Nephron (organoid): Measurements from ENCODE around the gene S100A5.
"Not testable (repeated sequence)": the region's sequence is repeated elsewhere in the genome, so short reads cannot be mapped to it uniquely, and the experiment has no call there.

Experiments
- H3K27ac Mint-ChIP-seq, 3 experiments: 2 replicates each; pipeline ENCODE4 v1.8.0; 2020; ENCODE audit warnings: mixed read lengths in 3 of 3, mild to moderate bottlenecking in 2 of 3, moderate library complexity in 1 of 3
- H3K27me3 Mint-ChIP-seq: 2 replicates; pipeline ENCODE4 v1.8.0; 2021; ENCODE audit warnings: low read depth, mild to moderate bottlenecking, moderate library complexity, mixed read lengths
- H3K36me3 Mint-ChIP-seq: 2 replicates; pipeline ENCODE4 v1.8.0; 2020; ENCODE audit warnings: low read depth, mixed read lengths
- H3K4me1 Mint-ChIP-seq: 2 replicates; pipeline ENCODE4 v1.8.0; 2020; ENCODE audit warnings: mixed read lengths
- H3K4me3 Mint-ChIP-seq, 3 experiments: 2 replicates each; pipeline ENCODE4 v1.8.0; 2020; ENCODE audit warnings: mild to moderate bottlenecking in 3 of 3, mixed read lengths in 3 of 3, moderate library complexity in 2 of 3
- H3K9me3 Mint-ChIP-seq: 2 replicates; pipeline ENCODE4 v1.8.0; 2020; ENCODE audit warnings: mixed read lengths
- TF ChIP-seq, protein P1 (sequence below), 3 experiments: fragments of 200-600 bp; sonication (generic); IDR thresholded peaks; one replicate each; pipeline ENCODE4 v1.5.0; 2021; ENCODE audit warnings: antibody characterized with exemption in 3 of 3; ENCODE audit not compliant: unreplicated experiment in 3 of 3

S100A5 gene

DNA sequence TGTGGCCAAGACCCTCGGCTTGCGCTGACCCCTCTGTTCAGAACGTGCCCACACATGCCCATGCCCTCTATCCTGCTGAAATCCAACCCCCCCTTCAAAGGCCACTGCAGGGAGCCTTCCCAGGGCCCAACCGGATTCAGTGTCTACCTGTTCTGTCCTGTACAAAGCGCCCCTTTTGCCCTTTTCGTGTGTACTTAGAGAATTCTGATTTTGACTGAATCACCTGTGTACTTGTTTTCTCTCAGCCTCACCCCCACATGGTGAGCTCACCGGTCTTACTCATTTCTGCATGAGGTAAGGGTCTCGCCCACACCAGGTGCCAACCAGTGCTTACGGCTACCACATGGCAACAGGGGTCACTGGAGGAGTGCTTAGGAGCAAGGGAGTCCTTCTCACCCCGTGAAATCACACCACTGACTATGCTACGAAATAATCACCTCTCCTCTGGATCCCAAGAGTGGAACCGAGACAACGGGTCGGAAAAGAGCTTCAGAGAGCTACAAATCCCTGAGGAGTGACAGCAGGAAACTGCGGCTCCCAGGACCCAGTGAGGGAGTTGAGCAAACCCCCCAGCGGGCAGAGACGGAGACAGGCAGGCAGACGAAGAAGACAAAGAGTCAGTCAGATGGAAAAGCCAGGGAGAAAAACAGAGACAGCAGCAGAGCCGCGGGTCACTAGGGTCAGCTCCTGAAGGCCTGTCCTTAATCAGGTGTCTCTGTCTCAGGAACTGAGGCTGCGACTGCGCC is 27.1 kb upstream of the S100A5 start:
- peaks cover 55% of the 10 kb centered on the region for H3K4me1 Mint-ChIP-seq
- no peaks in the 10 kb centered on the region for H3K9me3 Mint-ChIP-seq
- no peaks in the 10 kb centered on the region for H3K36me3 Mint-ChIP-seq
- H3K4me3 Mint-ChIP-seq: peak overlapping the region in 1 of 3 experiments; percentile 50
- peaks cover 3% of the 10 kb centered on the region for H3K27me3 Mint-ChIP-seq
- TF ChIP-seq, protein P1, sequence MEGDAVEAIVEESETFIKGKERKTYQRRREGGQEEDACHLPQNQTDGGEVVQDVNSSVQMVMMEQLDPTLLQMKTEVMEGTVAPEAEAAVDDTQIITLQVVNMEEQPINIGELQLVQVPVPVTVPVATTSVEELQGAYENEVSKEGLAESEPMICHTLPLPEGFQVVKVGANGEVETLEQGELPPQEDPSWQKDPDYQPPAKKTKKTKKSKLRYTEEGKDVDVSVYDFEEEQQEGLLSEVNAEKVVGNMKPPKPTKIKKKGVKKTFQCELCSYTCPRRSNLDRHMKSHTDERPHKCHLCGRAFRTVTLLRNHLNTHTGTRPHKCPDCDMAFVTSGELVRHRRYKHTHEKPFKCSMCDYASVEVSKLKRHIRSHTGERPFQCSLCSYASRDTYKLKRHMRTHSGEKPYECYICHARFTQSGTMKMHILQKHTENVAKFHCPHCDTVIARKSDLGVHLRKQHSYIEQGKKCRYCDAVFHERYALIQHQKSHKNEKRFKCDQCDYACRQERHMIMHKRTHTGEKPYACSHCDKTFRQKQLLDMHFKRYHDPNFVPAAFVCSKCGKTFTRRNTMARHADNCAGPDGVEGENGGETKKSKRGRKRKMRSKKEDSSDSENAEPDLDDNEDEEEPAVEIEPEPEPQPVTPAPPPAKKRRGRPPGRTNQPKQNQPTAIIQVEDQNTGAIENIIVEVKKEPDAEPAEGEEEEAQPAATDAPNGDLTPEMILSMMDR (IDR thresholded peaks at IDR 0.05; ENCODE audit: unreplicated experiment in 3 of 3): no peak
- peak overlapping the region; percentile 94 to 99 (median 97) for H3K27ac Mint-ChIP-seq

DNA sequence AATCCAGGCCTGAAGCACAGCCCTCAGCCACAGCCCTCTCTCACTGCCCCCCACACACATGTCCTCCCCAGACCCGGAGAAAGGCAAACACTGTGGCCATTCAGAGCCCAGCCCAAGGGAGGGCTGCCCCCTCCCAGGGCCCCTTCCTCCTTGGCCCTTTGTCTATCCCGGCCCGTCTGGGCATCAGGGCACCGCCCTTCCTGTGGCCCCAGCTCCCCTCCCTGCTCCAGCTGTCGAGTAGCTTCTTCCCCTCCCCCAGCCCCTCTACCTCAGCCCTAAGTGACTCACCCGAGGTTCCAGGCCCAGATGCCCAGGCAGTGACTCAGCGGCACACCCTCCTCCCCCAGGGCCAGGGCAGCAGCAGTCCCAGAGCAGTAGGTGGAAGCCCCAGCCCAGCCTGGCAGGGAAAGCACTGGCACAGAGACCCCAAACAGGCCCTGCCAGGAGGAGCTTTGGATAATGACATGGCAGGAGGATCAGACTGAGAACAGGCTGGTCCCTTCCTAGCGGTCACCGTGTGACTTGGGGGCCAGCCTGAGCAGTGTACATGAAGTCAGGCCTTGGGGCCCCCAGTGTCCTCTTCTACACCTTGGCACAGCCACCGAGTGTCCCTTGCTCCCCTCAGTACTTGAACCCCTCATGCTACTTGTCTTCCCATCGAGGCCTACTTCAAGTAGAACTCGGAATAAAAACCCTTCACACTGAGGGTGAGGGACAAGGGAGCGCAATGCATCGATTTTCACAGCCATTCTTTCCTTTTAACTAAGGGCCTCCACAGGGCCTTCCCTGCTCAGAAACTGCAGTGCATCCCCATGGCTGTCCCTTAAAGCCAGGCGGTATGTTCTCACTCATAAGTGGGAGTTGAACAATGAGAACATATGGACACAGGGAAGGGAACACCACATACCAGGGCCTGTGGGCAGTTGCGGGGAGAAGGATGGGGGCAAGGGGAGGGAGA is 26.0 kb upstream of the S100A5 start:
- Mint-ChIP-seq H3K27me3 (peaks cover 3% of the 10 kb centered on the region), H3K4me3 (peak overlapping the region in 2 of 3 experiments; percentile 42 to 57), H3K9me3 (no peaks in the 10 kb centered on the region), H3K4me1 (peaks cover 51% of the 10 kb centered on the region), H3K27ac (peak overlapping the region; percentile 97 to 99 (median 99)), H3K36me3 (no peaks in the 10 kb centered on the region)
- TF ChIP-seq, protein P1 (IDR thresholded peaks at IDR 0.05; ENCODE audit: unreplicated experiment in 3 of 3): no peak

DNA sequence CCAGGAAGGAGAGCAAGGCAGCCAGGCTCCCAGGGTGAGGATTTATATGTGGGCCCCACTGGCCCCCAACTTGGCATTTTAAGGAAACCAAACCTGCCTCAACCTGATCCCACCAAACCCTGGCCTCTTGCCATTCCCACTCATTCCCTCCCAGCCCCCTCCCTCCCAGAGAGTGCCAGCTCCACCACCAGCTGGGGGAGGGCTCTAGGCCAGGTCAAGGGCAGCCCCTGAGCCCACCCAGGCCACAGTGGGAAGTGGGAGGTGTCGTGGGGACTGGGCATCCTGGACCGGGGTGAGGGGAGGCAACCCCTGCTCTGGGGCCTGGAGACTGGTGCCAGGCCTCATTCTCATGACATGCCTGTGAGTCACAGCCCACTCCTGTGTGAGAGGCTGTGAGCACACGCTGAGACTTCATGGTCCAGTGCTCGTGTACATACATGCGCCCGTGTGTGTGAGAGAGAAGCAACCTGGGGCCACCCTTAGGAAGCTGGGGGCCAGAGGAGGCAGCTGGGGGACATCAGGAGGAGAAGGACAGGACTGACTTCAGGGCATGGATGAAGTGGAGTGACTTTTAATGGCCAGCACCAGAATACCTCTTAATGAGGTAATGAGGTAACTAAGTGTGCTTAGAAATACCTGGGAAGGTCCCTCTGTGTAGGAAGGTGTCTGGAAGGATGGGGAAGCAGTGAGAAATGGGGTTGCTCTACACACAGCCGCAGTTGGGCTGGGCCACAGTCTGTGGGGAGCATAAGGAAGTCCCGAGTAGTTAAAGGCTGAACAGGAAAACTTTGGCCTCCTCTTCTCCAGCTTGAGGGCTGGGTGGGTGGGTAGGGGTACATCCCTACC is 25.0 kb upstream of the S100A5 start, which contains the start of gene S100A2:
TSS of gene S100A2 (minus strand) at position 316 of the 846 bp plus-strand sequence. CDS start 1,967 bp downstream, outside the sequence.
- peaks cover 51% of the 10 kb centered on the region for H3K4me1 Mint-ChIP-seq
- peak within 1 kb of the TSS; percentile 97 to 99 (median 99) for H3K27ac Mint-ChIP-seq
- peak within 1 kb of the TSS; percentile 42 to 57 (median 43) for H3K4me3 Mint-ChIP-seq
- H3K9me3 Mint-ChIP-seq: no peaks in the 10 kb centered on the region
- H3K27me3 Mint-ChIP-seq: peaks cover 3% of the 10 kb centered on the region
- no peaks in the 10 kb centered on the region for H3K36me3 Mint-ChIP-seq
- TF ChIP-seq, protein P1 (IDR thresholded peaks at IDR 0.05; ENCODE audit: unreplicated experiment in 3 of 3): no peak

DNA sequence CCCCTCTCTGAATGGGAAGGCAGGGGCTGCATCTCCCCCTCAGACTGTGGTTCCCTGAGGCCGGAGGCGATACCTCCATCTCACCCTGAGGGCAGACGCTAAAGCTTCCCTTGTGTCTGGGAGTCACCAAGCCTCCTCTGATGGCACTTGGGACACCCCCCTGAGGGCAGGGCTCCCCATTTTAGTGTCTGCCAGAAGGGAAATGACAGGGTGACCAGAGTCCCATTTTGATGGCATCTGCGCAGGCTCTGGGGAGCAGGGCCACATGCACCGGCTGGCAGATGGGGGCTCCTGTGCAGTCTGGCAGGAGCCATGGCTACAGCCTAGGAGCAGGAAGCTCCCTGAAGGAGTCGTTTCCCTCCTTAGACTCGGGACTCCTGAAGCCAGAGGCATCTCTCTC is 23.3 kb upstream of the S100A5 start:
- Mint-ChIP-seq H3K36me3 (no peaks in the 10 kb centered on the region), H3K4me1 (peaks cover 43% of the 10 kb centered on the region), H3K9me3 (no peaks in the 10 kb centered on the region), H3K27ac (peak overlapping the region in 2 of 3 experiments; percentile 76 to 85), H3K4me3 (no peak overlapping the region), H3K27me3 (no peaks in the 10 kb centered on the region)
- TF ChIP-seq, protein P1 (IDR thresholded peaks at IDR 0.05; ENCODE audit: unreplicated experiment in 3 of 3): no peak

DNA sequence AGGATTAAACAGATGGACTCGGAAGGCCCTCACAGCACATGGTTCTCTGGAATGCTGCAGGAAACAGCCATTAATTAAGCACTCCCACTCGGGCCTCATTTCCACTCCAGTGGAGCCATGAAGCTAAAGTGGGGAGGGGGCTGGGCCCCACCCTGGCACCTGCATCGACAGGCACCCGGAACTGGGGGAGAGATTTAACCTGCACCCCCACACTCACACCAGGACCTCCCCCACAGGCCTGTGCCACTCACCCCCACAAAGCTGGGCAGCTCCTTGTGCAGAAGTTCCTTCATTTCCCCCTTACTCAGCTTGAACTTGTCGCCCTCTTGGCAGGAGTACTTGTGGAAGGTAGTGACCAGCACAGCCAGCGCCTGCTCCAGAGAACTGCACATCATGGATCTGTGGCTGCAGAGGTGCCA is 22.8 kb upstream of the S100A5 start:
- Mint-ChIP-seq H3K9me3 (no peaks in the 10 kb centered on the region), H3K27ac (peak overlapping the region; percentile 76 to 85 (median 79)), H3K4me1 (peaks cover 39% of the 10 kb centered on the region), H3K36me3 (no peaks in the 10 kb centered on the region), H3K4me3 (peak overlapping the region in 1 of 3 experiments; percentile 31), H3K27me3 (no peaks in the 10 kb centered on the region)
- TF ChIP-seq, protein P1 (IDR thresholded peaks at IDR 0.05; ENCODE audit: unreplicated experiment in 3 of 3): no peak

DNA sequence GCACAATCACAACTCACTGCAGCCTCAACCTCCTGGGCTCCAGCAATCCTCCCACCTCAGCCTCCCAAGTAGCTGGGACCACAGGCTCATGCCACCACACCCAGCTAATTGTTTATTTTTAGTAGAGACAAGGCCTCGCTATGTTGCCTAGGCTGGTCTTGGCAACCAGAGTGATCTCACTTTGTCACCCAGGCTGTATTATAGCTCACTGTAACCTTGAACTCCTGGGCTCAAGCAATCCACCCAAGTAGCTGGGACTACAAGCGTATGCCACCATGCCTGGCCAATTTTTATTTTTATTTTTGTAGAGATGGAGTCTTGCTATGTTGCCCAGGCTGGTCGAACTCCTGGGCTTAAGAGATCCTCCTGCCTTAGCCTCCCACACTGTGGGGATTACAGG is 21.3 kb upstream of the S100A5 start:
- not testable (repeated sequence) for H3K9me3 Mint-ChIP-seq, H3K27ac Mint-ChIP-seq, H3K27me3 Mint-ChIP-seq, H3K36me3 Mint-ChIP-seq, H3K4me3 Mint-ChIP-seq
- peaks cover 26% of the 10 kb centered on the region for H3K4me1 Mint-ChIP-seq
